Medulla oblongata (tissue), 1 donor: Measurements from ENCODE around the gene THAP5.

ENCODE experiments used
- DNase-seq: peaks from one replicate; pipeline ENCODE4 v3.0.0-alpha.2; 2015; ENCODE audit errors: extremely low spot score

THAP5 gene

DNA sequence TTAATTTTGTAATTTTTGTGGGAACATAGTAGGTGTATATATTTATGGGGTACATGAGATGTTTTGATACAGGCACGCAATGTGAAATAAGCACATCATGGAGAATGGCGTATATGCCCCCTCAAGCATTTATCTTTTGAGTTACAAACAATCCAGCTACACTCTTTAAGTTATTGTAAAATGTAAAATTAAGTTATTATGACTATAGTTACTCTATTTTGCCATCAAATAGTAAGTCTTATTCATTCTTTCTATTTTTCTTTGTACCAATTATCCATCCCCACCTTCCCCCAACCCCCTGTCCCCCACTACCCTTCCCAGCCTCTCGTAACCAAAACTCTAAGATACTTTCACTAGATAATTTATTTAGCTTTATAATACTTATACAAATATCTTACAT lies 35.8 kb downstream of the THAP5 start:
- no peak for DNase-seq

DNA sequence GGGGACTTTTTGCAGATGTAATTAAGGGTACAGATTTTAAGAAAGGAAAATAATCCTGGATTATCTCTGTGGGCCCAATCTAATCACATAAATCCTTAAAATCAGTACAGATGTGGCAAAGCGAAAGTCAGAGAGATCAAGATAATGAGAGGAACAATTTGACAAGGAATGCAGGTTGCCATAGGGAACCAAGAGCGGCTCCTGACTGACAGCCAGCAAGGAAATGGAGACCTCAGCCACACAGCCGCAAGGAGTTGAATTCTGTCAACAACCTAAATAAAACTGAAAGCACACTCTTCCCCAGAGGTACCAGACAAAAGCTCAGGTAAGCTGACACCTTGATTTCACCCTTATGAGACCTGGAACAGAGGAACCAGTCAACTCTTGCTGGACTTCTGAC lies 40.2 kb downstream of the THAP5 start:
- no peak for DNase-seq

DNA sequence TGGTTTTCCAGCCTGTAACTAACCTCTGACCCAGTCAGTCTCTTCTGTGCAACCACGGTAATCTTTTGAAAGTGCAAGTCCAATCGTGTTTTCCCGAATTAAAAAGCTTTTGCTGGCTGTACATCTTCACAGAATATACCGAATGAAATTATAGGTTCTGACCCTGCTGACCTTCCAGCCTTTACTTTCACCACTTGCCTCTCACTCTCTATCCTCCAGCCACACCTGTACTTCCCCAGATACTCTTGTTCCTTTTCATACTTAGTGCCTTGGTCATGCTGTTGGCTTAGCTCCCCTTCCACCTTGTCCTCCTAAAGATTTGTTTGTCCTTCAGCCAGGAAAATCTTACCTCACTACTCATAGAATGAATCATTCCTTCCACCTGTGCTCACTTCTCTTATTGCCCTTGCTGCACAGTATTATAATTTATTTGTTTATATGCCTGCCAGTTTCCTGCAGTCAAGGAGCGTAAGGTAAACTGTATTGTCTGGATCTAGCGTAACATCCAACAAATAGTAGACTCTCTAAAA lies 41.3 kb downstream of the THAP5 start:
- no peak for DNase-seq

DNA sequence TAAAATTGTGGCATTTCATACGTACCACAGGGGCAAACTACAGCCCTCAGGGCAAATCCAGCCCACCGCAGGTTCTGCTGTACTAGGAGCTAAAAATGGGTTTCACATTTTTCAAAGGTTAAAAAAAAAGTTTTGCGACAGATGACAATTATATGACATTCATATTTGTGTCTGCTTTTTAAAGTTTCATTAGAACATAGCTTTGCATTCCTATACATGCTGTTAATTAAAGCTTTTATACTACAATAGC lies 42.8 kb downstream of the THAP5 start:
- no peak for DNase-seq

DNA sequence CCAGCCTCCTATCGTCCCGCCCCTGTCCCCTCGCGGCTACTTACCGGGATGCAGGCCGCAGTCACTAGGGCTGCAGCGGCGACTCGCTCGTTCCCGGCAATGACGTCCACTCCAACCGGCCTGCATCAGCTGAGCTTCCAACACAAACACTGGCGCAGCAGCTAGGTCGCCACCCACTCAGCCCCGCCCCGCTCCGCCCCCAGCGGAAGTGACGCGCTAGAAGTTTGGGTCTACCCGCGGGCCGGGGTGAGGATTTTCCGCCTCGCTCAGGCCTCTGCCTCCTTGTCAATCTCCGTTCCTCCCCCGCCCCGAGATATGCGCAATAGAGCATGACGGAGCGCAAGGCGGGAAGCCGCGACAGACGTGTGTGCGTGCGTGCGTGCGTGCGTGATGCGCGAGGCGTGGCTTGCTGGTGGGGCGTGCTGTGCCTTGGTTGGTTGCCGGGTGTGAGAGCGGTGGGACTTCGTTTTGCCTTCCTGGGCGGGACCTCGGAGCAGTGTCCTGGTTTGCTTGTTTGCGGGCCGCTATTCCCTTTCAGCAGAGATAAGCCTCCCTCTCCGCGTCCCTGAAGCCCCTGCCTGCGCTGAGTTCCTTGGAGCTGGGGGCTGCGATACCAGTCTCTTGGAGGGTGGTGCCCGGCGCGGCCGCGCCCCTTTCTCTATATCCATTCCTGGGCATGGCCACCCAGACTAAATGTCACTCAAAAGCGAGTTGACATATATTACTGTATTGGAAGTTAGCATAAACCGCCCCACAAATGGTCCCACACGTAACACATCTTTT lies 43.3 kb downstream of the THAP5 start, which contains the start of gene PNPLA8:
PNPLA8 (minus strand) TSS at position 151 of the 783 bp plus-strand sequence. CDS start 10,644 bp downstream, outside the sequence.
- peak; percentile 100 for DNase-seq

DNA sequence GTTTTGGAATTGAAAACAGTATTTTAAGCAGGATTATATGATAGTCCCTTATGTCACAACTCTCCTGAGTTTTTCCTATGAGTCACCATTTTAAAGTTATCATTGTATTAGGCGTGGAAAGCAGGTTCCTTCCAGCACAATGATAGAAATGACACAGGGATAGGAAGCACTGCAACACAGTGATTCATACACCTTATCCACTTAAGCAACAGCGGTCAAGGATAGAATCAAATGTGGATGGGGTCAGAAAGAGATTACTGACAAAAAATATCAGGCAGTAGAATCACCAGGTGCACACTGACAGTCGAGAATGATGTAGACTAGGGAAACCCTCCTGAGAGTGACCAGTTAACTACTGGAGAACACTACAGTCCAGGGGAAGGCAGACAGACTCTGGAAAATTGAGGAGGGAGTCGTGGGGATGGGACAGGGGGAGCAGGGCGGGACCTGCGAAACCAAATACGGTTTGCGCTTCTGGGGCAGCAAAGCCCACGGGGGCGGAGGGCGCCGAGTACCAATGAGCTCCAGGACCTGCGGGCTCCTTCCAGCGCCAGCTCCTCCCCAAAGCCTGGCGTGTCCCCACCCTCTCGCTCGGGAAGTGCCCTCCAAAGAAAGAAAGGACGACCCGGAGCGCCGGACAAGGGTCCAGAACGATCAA lies 44.0 kb downstream of the THAP5 start:
- no peak for DNase-seq

DNA sequence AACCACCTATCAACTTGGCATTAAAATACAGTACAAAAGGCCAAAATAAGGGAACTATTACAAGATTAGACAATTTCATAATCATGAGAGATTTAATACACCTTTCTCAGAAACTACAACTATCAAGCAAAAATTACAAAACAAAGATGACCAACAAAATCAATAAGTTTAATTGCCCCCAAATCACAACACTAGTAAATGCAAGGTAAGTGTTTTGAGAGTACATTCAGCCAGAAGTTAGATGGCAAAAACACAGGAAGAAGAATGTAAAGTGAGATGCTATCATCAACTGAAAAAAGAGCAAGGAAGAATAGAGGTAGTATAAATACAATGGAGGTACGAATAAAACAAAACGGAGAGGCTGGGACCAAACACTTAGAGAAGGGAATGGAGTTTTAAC lies 46.7 kb downstream of the THAP5 start:
- DNase-seq: no peak

DNA sequence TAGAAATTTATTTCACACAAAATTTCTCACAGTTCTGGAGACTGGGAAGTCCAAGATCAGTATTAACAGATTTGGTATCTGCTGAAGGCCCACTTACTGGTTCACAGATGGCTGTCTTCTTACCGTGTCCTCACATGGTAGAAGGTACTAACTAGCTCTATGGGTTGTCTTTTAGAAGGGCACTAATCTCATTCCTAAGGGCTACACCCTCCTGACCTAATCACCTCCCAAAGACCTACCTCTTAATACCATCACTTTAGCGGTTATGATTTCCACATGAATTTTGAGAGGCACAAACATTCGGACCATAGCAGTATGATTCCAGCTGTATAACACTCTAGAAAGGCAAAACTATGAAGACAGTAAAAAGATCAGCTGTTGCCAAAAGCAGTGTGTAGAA lies 51.6 kb downstream of the THAP5 start:
- no peak for DNase-seq

DNA sequence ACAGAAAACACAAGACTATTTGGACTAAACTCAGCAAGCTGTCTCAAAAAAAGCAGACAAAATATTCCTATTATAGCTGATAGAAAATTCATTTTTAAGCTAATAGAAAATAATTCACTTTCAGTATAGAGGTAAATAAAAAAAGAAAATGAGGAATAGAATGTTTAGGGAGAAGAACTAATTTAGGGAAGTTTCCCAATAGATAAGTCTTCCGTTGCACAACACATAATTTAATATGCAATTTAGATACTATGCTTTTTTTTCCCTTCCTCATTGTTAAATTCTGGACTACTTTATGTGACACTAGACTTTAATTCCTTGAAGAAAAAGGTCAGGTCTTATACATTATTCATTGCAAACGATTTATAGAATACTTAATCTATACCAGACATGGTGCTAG lies 53.9 kb downstream of the THAP5 start:
- DNase-seq: no peak

DNA sequence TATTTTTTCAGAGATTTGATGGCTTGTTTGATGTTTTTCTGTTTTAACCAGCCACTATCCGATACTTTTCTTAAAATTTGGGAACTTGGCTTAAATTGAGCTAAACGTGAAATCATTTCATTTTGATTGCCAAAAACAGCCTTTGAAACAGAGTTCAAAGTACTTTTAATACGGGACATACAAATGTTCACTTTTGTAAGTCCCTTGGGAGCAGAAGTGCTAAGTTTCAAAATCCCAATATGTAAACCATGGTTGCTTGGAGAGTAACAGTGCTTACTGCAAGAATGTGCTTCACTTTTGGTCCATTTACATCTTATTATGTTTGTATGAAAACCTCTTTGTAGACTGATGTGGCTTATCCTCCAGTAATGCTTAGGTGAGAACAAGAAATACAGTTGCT lies 54.5 kb downstream of the THAP5 start:
- DNase-seq: no peak
